ENCODE measurements around the gene MATN4.
"Not testable (repeated sequence)": the region's sequence is repeated elsewhere in the genome, so short reads cannot be mapped to it uniquely, and the experiment has no call there.

The MATN4 gene, protein sequence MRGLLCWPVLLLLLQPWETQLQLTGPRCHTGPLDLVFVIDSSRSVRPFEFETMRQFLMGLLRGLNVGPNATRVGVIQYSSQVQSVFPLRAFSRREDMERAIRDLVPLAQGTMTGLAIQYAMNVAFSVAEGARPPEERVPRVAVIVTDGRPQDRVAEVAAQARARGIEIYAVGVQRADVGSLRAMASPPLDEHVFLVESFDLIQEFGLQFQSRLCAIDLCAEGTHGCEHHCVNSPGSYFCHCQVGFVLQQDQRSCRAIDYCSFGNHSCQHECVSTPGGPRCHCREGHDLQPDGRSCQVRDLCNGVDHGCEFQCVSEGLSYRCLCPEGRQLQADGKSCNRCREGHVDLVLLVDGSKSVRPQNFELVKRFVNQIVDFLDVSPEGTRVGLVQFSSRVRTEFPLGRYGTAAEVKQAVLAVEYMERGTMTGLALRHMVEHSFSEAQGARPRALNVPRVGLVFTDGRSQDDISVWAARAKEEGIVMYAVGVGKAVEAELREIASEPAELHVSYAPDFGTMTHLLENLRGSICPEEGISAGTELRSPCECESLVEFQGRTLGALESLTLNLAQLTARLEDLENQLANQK
- 0 to 0.17 (median 0) reads per million in 3 donors for total RNA-seq

DNA sequence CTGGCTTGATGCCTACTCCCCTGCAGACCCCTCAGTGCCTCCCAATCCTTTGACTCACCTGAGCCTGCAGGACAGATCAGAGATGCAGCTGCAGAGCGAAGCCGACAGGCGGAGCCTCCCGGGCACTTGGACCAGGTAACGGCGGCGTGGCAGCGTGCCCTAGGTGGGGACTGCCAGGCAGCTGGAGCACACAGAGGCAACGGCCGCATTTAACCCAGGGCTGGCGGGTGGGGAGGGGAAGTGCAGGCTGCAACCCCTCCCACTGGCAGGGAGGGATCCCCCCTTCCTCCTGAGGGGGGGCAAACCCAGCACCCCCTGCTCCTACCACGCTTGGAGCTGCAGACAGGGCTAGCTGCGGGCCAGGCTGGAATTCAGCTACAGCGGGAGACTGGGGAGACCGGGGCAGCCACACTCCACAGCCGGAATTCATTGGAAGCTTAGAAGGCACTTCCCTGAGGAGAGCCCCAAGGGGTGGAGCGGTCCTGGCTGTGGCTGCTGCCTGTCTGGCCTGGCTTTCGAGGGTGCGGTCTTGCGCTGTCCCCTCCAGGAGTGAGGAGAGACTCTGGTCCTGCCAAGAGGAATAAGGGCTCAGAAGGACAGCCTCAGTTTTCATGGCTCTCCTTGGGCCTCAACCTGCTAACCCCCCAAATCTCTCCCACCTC, at the start of gene MATN4:
Gene MATN4 (minus strand): TSS at position 183 of the 662 bp plus-strand sequence. CDS start 2,717 bp downstream, outside the sequence.
- Histone ChIP-seq H3K4me3 (ENCODE audit: insufficient read depth, low read depth, low read length, poor library complexity, severe bottlenecking) (no peak within 1 kb of the TSS), H3K4me1 (ENCODE audit: control insufficient read depth, insufficient read depth, low read length, poor library complexity, severe bottlenecking) (peaks cover 6% of the 10 kb centered on the region), H3K27me3 (replicated peaks; ENCODE audit: control insufficient read depth, insufficient read depth, low read length, poor library complexity, severe bottlenecking) (peaks cover 9% of the 10 kb centered on the region), H3K36me3 (ENCODE audit: control insufficient read depth, insufficient read depth, low read length) (no peaks in the 10 kb centered on the region), H3K9me3 (ENCODE audit: control insufficient read depth, low read length) (no peaks in the 10 kb centered on the region), H3K27ac (ENCODE audit: insufficient read depth, low read length, poor library complexity, severe bottlenecking) (no peak within 1 kb of the TSS)
- no peak for DNase-seq

DNA sequence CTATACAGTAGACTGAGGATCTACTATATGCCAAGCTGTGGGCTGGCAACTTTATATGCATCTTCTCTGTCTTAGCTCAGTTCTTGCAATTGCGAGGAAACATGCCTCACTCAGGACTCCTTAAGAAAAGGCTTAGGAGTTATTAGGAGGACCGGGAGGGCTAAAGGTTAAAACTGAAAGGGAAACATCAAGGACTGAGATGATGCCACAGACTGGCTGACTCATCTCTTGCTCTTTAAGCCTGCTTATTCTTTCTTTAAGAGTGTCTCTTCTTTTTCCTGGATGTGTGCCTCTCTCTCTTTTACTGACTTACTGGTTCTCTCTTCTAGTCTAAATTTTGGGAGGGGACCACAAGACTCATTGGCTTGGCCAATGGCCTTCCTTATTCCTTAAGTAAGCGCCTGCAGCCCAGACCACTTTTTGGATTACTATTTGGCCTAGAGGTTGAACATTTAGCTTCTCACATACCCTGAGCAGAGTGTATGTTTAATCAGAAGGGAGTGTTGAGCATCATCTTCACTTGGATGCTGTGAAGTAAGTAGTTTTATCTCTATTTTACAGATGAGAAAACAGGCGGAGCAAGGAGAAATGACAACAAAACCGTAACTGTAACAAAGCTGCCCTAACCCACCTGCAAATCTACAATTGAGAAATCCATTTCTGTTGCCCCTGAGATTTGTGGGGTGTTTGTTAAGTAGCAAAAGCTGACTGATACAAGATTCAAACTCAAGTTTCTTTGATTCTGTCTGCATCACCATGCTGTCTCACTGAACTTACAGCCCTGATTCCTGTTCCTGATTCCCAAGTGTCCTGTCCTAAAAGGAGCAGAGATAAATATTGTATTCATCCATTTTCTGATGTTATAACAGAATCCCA, 47.3 kb upstream of the MATN4 start:
- Histone ChIP-seq H3K4me3 (ENCODE audit: insufficient read depth, low read depth, low read length, poor library complexity, severe bottlenecking) (no peak overlapping the region), H3K27me3 (replicated peaks; ENCODE audit: control insufficient read depth, insufficient read depth, low read length, poor library complexity, severe bottlenecking) (no peaks in the 10 kb centered on the region), H3K9me3 (ENCODE audit: control insufficient read depth, low read length) (no peaks in the 10 kb centered on the region), H3K27ac (ENCODE audit: insufficient read depth, low read length, poor library complexity, severe bottlenecking) (no peak overlapping the region), H3K4me1 (ENCODE audit: control insufficient read depth, insufficient read depth, low read length, poor library complexity, severe bottlenecking) (peaks cover 11% of the 10 kb centered on the region), H3K36me3 (ENCODE audit: control insufficient read depth, insufficient read depth, low read length) (no peaks in the 10 kb centered on the region)
- DNase-seq = no peak

GRCh38 chr20:45354423-45355208, 46.5 kb upstream of the MATN4 start:
- no peak for DNase-seq
- no peaks in the 10 kb centered on the region for H3K27me3 ChIP-seq (replicated peaks; ENCODE audit: control insufficient read depth, insufficient read depth, low read length, poor library complexity, severe bottlenecking)
- H3K27ac ChIP-seq (ENCODE audit: insufficient read depth, low read length, poor library complexity, severe bottlenecking) = no peak overlapping the region
- H3K9me3 ChIP-seq (ENCODE audit: control insufficient read depth, low read length) = no peaks in the 10 kb centered on the region
- H3K4me3 ChIP-seq (ENCODE audit: insufficient read depth, low read depth, low read length, poor library complexity, severe bottlenecking) = no peak overlapping the region
- peaks cover 11% of the 10 kb centered on the region for H3K4me1 ChIP-seq (ENCODE audit: control insufficient read depth, insufficient read depth, low read length, poor library complexity, severe bottlenecking)
- no peaks in the 10 kb centered on the region for H3K36me3 ChIP-seq (ENCODE audit: control insufficient read depth, insufficient read depth, low read length)

GRCh38 chr20:45353746-45354145, 45.6 kb upstream of the MATN4 start:
- DNase-seq = no peak

DNA sequence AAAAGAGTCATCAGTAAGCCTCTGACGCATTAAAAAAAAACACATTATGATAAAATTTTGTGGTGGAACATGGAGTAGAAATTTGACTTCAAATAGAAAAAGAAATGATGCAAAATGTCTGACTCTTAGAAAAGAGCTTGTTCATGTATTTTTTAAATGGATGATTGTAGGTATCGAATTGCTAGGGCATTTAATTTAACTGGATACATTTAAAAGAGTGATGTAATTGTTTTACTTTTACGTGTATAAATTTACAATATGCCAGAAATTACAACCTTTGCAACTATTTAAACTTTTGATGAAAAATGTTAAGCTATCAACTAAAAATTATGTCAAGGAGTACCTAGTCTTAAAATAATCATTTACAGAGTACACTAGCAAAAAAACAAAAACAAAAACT, 44.6 kb upstream of the MATN4 start:
- H3K27me3 ChIP-seq (replicated peaks; ENCODE audit: control insufficient read depth, insufficient read depth, low read length, poor library complexity, severe bottlenecking) = no peaks in the 10 kb centered on the region
- peaks cover 9% of the 10 kb centered on the region for H3K4me1 ChIP-seq (ENCODE audit: control insufficient read depth, insufficient read depth, low read length, poor library complexity, severe bottlenecking)
- H3K4me3 ChIP-seq (ENCODE audit: insufficient read depth, low read depth, low read length, poor library complexity, severe bottlenecking) = no peak overlapping the region
- H3K9me3 ChIP-seq (ENCODE audit: control insufficient read depth, low read length) = no peaks in the 10 kb centered on the region
- H3K36me3 ChIP-seq (ENCODE audit: control insufficient read depth, insufficient read depth, low read length) = no peaks in the 10 kb centered on the region
- H3K27ac ChIP-seq (ENCODE audit: insufficient read depth, low read length, poor library complexity, severe bottlenecking) = no peak overlapping the region
- DNase-seq = no peak

More at GRCh38 chr20:45353746-45354145, 45.6 kb upstream of the MATN4 start:
- Histone ChIP-seq H3K4me3 (ENCODE audit: insufficient read depth, low read depth, low read length, poor library complexity, severe bottlenecking) (no peak overlapping the region), H3K36me3 (ENCODE audit: control insufficient read depth, insufficient read depth, low read length) (no peaks in the 10 kb centered on the region), H3K9me3 (ENCODE audit: control insufficient read depth, low read length) (no peaks in the 10 kb centered on the region), H3K27me3 (replicated peaks; ENCODE audit: control insufficient read depth, insufficient read depth, low read length, poor library complexity, severe bottlenecking) (no peaks in the 10 kb centered on the region), H3K4me1 (ENCODE audit: control insufficient read depth, insufficient read depth, low read length, poor library complexity, severe bottlenecking) (peaks cover 11% of the 10 kb centered on the region), H3K27ac (ENCODE audit: insufficient read depth, low read length, poor library complexity, severe bottlenecking) (no peak overlapping the region)

GRCh38 chr20:45350795-45351194, 42.7 kb upstream of the MATN4 start:
- not testable (repeated sequence) for H3K4me3 ChIP-seq (ENCODE audit: insufficient read depth, low read depth, low read length, poor library complexity, severe bottlenecking); H3K27ac ChIP-seq (ENCODE audit: insufficient read depth, low read length, poor library complexity, severe bottlenecking); H3K27me3 ChIP-seq (replicated peaks; ENCODE audit: control insufficient read depth, insufficient read depth, low read length, poor library complexity, severe bottlenecking); H3K36me3 ChIP-seq (ENCODE audit: control insufficient read depth, insufficient read depth, low read length); H3K9me3 ChIP-seq (ENCODE audit: control insufficient read depth, low read length); DNase-seq
- peaks cover 11% of the 10 kb centered on the region for H3K4me1 ChIP-seq (ENCODE audit: control insufficient read depth, insufficient read depth, low read length, poor library complexity, severe bottlenecking)

GRCh38 chr20:45350217-45350616, 42.1 kb upstream of the MATN4 start:
- peaks cover 11% of the 10 kb centered on the region for H3K4me1 ChIP-seq (ENCODE audit: control insufficient read depth, insufficient read depth, low read length, poor library complexity, severe bottlenecking)
- no peak for DNase-seq
- no peaks in the 10 kb centered on the region for H3K36me3 ChIP-seq (ENCODE audit: control insufficient read depth, insufficient read depth, low read length)
- no peak overlapping the region for H3K4me3 ChIP-seq (ENCODE audit: insufficient read depth, low read depth, low read length, poor library complexity, severe bottlenecking)
- no peak overlapping the region for H3K27ac ChIP-seq (ENCODE audit: insufficient read depth, low read length, poor library complexity, severe bottlenecking)
- no peaks in the 10 kb centered on the region for H3K27me3 ChIP-seq (replicated peaks; ENCODE audit: control insufficient read depth, insufficient read depth, low read length, poor library complexity, severe bottlenecking)
- H3K9me3 ChIP-seq (ENCODE audit: control insufficient read depth, low read length) = no peaks in the 10 kb centered on the region

DNA sequence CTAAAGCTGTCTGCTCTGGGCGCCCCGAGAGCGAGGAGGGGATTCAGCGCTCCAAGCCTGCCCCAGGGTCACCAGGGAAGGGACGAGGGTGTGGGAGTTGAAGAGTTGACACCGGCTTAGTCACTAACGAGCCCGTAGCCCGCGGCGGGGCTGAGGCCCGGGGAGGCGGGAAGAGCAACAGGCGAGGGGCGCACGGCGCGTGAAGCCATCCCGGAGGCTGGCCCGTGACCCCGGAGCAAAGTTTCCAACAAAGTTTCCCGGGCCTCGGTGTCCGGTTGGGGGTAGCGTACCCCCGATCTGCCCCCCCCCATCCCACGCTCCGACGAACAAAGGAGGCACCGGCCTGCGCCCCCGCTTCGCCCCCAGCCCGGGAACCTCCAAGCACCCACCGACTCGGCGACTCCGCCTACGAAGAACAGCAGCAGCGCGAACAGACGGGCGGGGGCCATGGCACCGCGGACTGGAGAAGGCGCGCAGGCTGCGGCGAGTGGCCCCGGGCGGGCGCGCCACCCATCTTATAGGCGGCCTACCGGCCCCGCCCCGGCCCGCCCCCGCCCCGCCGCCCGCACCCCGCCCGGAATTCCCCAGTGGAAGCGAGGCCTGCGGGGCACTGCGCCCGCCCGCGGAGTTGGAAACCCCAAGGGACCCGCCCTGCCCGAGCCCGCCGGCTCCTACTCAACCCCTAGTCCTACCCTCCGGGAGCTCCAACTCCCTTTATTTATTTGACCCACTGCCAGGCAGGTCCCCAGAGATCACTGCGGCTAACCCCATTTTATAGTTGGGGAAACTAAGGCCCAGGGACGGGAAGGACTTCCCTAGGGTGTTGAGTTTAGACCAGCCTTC, 40.1 kb upstream of the MATN4 start, which contains the start of gene SDC4:
Gene SDC4 (minus strand): TSS at position 489 of the 843 bp plus-strand sequence. CDS start 40 bp downstream, at position 449.
- DNase-seq = peak; percentile 56 to 74 (median 70)
- no peaks in the 10 kb centered on the region for H3K9me3 ChIP-seq (ENCODE audit: control insufficient read depth, low read length)
- peaks cover 14% of the 10 kb centered on the region for H3K4me1 ChIP-seq (ENCODE audit: control insufficient read depth, insufficient read depth, low read length, poor library complexity, severe bottlenecking)
- peak within 1 kb of the TSS; percentile 36 for H3K27ac ChIP-seq (ENCODE audit: insufficient read depth, low read length, poor library complexity, severe bottlenecking)
- no peaks in the 10 kb centered on the region for H3K27me3 ChIP-seq (replicated peaks; ENCODE audit: control insufficient read depth, insufficient read depth, low read length, poor library complexity, severe bottlenecking)
- peak within 1 kb of the TSS; percentile 76 for H3K4me3 ChIP-seq (ENCODE audit: insufficient read depth, low read depth, low read length, poor library complexity, severe bottlenecking)
- H3K36me3 ChIP-seq (ENCODE audit: control insufficient read depth, insufficient read depth, low read length) = no peaks in the 10 kb centered on the region
